GM19351 (cell line): ENCODE data around the gene SLC66A3.
A peak's percentile ranks its signal among the peaks of the same experiment; 100 is the strongest.

ENCODE experiments used
- ATAC-seq: cut with Tn5 transposase; IDR thresholded peaks from one replicate; pipeline ENCODE4 v1.9.1; 2021; ENCODE audit warnings: mild to moderate bottlenecking, moderate library complexity; ENCODE audit not compliant: unreplicated experiment

The SLC66A3 gene

GRCh38 chr2:11134349-11134748 lies 20.9 kb upstream of the SLC66A3 start:
- ATAC-seq, result no peak

GRCh38 chr2:11140492-11140891 lies 14.8 kb upstream of the SLC66A3 start:
- ATAC-seq, result no peak

- ATAC-seq, result no peak
These were observed 13.9 kb upstream of the SLC66A3 start for GRCh38 chr2:11141319-11141718.

- no peak for ATAC-seq
These were observed 12.9 kb upstream of the SLC66A3 start for GRCh38 chr2:11142330-11142729.

- no peak for ATAC-seq
These were observed 12.3 kb upstream of the SLC66A3 start for GRCh38 chr2:11142987-11143386.

- ATAC-seq, result no peak
These were observed 11.1 kb upstream of the SLC66A3 start for GRCh38 chr2:11144077-11144737.

GRCh38 chr2:11144738-11145079 lies 10.6 kb upstream of the SLC66A3 start:
- ATAC-seq, result no peak

GRCh38 chr2:11145350-11145749 lies 9.9 kb upstream of the SLC66A3 start:
- ATAC-seq, result no peak

- no peak for ATAC-seq
These were observed 9.2 kb upstream of the SLC66A3 start for GRCh38 chr2:11146076-11146475.

GRCh38 chr2:11147263-11147662 lies 8.0 kb upstream of the SLC66A3 start:
- no peak for ATAC-seq

- ATAC-seq, result no peak
These were observed 2.7 kb upstream of the SLC66A3 start for GRCh38 chr2:11152591-11152990.

GRCh38 chr2:11154016-11154922 lies 998 bp upstream of the SLC66A3 start:
- peak; percentile 13 for ATAC-seq

- peak; percentile 66 for ATAC-seq
These were observed 315 bp upstream of the SLC66A3 start for GRCh38 chr2:11154923-11155380.

- ATAC-seq, result no peak
These were observed 1.3 kb downstream of the SLC66A3 start for GRCh38 chr2:11156396-11157075.

GRCh38 chr2:11157296-11157695 lies 2.0 kb downstream of the SLC66A3 start:
- ATAC-seq, result no peak

- no peak for ATAC-seq
These were observed 2.5 kb downstream of the SLC66A3 start for GRCh38 chr2:11157731-11158130.

GRCh38 chr2:11158916-11159573 lies 3.8 kb downstream of the SLC66A3 start:
- no peak for ATAC-seq

GRCh38 chr2:11159574-11160170 lies 4.4 kb downstream of the SLC66A3 start:
- no peak for ATAC-seq

- ATAC-seq, result no peak
These were observed 5.0 kb downstream of the SLC66A3 start for GRCh38 chr2:11160256-11160655.

GRCh38 chr2:11160731-11161455 lies 5.6 kb downstream of the SLC66A3 start:
- ATAC-seq, result peak; percentile 84
